ENCODE data around the gene ATAD1.
"Not testable (repeated sequence)": the region's sequence is repeated elsewhere in the genome, so short reads cannot be mapped to it uniquely, and the experiment has no call there.

Gene ATAD1

GRCh38 chr10:87849001-87849400 lies 31.0 kb upstream of the ATAD1 start:
- in situ Hi-C loops (cut with MboI; ENCODE audit: low sequenced_read_pairs): no loop called here

- in situ Hi-C loops (cut with MboI; ENCODE audit: low sequenced_read_pairs): no loop called here
These were observed 29.5 kb upstream of the ATAD1 start for GRCh38 chr10:87847550-87847949.

- in situ Hi-C loops (cut with MboI; ENCODE audit: low sequenced_read_pairs): not testable (repeated sequence)
These were observed 28.7 kb upstream of the ATAD1 start for GRCh38 chr10:87846711-87847110.

DNA sequence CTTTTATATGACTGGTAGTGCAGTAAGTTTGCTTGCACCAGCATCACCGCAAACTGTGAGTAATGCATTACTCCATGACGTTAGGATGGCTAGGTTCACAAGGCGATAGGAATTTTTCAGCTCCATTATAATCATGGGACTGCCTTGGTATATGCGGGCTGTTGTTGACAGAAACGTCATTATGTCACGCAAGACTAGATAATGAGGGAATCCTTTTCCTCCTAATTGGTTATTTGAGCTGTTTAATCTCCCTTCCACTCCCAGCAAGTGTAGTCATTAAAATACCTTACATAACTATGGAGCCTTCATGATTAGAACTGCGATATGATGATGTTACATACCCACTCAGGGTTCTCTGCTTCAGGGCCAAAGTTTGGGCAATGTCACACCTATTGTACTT lies 28.0 kb upstream of the ATAD1 start:
- in situ Hi-C loops (cut with MboI; ENCODE audit: low sequenced_read_pairs): no loop called here

DNA sequence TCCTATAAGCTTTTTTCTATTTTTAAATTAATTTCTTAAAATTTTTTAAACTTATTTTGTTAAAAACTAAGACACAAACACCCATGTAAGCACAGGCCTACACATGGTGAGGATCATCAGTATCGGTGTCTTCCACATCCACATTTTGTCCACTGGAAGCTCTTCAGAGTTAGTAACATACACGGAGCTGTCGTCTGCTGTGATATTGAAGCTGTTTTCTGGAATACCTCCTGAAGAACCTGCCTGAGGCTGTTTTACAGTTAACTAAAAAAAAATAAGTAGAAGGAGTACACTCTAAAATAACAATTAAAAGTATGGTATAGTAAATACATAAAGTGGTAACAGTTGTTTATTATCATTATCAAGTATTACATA lies 27.6 kb upstream of the ATAD1 start:
- in situ Hi-C loops (cut with MboI; ENCODE audit: low sequenced_read_pairs): no loop called here

DNA sequence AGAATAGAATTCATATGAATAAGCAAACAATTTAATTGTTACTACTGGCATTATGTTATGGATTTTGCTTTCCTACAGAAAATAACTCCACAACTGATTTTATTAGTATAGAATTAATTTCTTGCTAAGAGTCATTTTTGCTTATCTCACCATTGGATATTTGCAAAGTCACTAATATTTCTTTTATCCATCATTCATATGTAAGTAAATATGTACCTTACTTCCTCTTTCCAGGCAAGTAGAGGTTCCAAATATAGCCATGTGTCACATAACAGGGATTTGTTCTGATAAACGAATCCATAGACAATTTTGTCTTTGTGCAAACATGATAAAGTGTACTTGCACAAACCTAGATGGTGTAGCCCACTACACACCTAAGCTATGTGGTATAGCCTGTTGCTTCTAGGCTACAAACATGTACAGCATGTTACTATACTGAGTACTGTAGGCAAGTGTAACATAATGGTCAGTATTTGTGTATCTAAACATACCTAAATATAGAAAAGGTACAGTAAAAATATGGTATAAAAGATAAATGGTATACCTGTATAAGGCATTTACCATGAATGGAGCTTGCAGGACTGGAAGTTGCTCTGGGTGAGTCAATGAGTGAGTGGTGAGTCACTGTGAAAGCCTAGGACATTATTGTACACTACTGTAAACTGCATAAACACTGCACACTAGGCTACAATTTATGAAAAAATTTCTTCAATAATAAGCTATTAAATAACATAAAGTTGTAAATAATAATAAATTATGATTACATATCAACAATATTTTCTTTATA lies 27.0 kb upstream of the ATAD1 start:
- in situ Hi-C loops (cut with MboI; ENCODE audit: low sequenced_read_pairs): no loop called here

DNA sequence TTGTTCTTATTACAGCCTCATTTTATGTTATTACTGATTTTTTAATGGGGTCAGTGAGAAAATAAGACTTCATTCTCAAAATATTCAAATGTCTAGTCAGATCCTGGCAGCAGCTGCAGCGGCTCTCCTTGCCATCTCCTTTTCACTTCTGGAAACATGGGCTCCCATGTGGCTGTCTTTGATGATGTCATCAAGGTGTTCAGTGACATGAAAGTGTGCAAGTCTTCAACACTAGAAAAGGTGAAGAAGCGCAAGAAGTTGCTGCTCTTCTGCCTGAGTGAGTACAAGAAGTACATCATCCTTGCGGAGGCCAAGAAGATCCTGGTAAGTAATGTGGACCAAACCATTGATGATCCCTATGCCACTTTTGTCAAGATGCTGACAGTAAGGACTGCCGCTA lies 25.7 kb upstream of the ATAD1 start:
- in situ Hi-C loops (cut with MboI; ENCODE audit: low sequenced_read_pairs): no loop called here

GRCh38 chr10:87842776-87843497 lies 24.9 kb upstream of the ATAD1 start:
- in situ Hi-C loops (cut with MboI; ENCODE audit: low sequenced_read_pairs): no loop called here

GRCh38 chr10:87842220-87842641 lies 24.2 kb upstream of the ATAD1 start:
- in situ Hi-C loops (cut with MboI; ENCODE audit: low sequenced_read_pairs): no loop called here

DNA sequence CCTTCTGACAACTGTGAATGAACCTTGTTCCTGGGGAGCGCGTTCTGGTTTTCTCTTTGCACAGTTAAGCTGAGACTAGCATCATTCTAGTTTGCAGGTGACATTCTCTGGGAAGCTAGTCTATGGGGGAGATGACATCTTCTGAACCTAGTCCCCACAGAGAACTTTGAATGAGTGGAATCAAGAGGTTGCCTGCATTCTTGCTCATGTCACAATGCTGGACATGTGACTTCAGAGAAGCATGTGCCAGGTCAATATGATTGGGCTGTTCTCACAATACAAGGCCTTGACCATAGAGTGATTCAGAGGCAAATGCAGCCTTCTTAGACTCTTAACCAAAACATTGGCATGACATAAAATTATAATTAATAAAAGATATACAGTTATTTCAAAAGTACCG lies 23.2 kb upstream of the ATAD1 start:
- in situ Hi-C loops (cut with MboI; ENCODE audit: low sequenced_read_pairs): no loop called here

DNA sequence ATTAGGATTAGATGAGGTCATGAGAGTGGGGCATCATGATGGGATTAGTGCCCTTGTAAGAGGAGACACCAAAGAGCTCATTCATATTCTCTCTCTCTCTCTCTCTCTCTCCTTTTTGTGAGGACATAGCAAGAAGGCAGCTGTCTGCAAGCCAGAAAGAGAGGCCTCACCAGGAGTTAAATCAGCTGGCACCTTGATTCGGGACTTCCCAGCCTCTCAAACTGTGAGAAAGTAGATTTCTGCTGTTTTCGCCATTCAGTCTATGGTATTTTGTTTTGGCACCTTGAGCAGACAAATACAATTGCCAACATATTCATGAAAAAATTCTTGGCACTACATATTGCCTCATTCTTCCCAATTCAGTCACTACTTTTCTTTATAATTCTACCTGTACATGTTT lies 20.6 kb upstream of the ATAD1 start:
- in situ Hi-C loops (cut with MboI; ENCODE audit: low sequenced_read_pairs): no loop called here

DNA sequence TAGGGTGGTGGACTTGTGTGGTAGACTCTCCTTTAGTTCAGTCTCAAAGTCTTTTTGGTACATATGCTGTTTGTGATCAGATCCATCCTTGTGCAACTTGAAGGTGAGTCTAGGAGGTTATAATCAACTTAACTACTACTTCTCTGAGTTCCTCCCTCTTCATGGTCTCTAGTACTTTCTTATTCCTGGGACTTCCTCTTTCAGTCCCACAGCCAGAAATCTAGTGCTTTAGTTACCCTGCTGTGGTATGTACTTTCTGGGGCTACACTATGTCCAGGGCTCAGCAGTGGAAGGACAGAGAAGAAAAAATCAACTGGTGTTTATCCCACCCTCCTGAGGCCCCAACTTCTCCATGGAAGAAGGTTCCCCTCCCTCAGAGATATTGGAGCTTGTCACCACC lies 19.4 kb upstream of the ATAD1 start:
- in situ Hi-C loops (cut with MboI; ENCODE audit: low sequenced_read_pairs): no loop called here

- in situ Hi-C loops (cut with MboI; ENCODE audit: low sequenced_read_pairs): no loop called here
These were observed 18.1 kb upstream of the ATAD1 start for GRCh38 chr10:87836098-87836497.

GRCh38 chr10:87829986-87830729 lies 12.1 kb upstream of the ATAD1 start:
- in situ Hi-C loops (cut with MboI; ENCODE audit: low sequenced_read_pairs): no loop called here

DNA sequence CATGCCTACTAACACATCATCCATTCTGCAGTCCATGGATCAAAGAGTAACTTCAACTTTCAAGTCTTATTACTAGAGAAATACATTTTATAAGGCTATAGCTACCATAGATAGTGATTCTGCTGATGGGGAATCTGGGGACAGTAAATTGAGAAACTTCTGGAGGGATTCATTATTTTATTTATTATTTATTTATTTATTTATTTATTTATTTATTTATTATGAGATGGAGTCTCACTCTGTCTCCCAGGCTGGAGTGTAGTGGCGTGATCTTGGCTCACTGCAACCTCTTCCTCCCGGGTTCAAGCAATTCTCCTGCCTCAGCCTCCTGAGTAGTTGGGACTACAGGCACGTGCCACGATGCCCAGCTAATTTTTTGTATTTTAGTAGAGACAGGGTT lies 11.0 kb upstream of the ATAD1 start:
- in situ Hi-C loops (cut with MboI; ENCODE audit: low sequenced_read_pairs): not testable (repeated sequence)

GRCh38 chr10:87827681-87828080 lies 9.7 kb upstream of the ATAD1 start:
- in situ Hi-C loops (cut with MboI; ENCODE audit: low sequenced_read_pairs): no loop called here

GRCh38 chr10:87826653-87827052 lies 8.6 kb upstream of the ATAD1 start:
- in situ Hi-C loops (cut with MboI; ENCODE audit: low sequenced_read_pairs): no loop called here

GRCh38 chr10:87819289-87819585 lies 1.2 kb upstream of the ATAD1 start:
- in situ Hi-C loops (cut with MboI; ENCODE audit: low sequenced_read_pairs): no loop called here

GRCh38 chr10:87818505-87819288 lies 671 bp upstream of the ATAD1 start:
- in situ Hi-C loops (cut with MboI; ENCODE audit: low sequenced_read_pairs): no loop called here

GRCh38 chr10:87816898-87817608 lies 973 bp downstream of the ATAD1 start:
- in situ Hi-C loops (cut with MboI; ENCODE audit: low sequenced_read_pairs): no loop called here

Measured in HL-60/S4 treated with phorbol 12-myristate 13-acetate at 8.2 ng/mL for 4 days and 3 days (cell line).